ENCODE data around the gene PPME1.

Gene PPME1

GRCh38 chr11:74159642-74160041, 11.4 kb upstream of the PPME1 start:
- DNase-seq (ENCODE audit: low read depth, low spot score): no peak

- DNase-seq (ENCODE audit: low read depth, low spot score): no peak
Observed at GRCh38 chr11:74162681-74163467, 8.2 kb upstream of the PPME1 start.

DNA sequence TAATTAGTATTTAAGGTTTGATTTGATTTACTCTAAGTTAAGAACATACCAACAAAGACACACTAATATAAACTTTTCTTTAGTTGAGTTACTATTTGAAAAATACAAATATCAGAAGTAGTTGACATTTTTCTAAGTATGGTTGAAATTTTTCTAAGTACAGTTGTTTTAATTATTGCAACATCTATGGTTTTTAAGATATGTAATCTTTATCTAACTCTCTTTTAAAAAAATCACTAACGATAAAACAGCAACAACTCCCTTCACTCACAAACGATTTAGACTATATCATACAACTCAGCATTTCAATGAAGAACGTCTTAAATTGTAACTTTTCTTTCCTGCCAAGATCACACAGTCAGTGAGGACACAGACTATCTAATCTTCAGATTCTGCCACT, 2.3 kb upstream of the PPME1 start:
- no peak for DNase-seq (ENCODE audit: low read depth, low spot score)

DNA sequence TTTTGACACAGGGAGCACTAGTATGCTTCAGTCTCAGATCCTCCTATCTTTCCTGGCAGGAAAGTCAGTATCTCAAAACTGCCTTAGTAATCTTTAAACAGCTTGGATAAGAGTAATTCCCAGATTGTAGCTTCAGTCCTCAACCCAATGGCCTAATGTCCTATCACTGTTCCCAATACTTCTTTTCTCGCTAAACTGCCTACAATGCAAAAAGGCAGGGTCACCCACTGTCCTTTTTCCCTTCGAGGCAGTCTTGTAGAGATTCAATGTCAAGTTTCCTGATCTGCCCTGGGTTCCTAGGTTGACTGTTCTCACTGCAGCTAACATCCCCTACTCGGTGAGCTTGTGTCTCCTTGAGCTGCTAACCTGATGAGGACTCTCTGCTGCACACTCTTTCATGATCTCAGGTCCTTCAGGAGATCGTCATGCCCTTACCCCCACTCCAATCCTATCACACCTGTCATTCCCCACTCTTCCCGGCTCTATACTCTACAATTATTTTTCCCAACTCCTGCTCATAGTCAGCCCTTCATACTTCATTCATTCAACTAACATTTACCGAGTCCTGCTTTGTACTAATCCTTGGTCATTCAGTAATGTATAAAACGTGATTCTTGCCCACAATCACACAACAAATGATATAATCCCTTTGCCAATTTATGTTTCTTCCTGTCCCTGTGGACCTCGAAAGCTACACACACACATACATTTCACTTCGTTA, 1.2 kb upstream of the PPME1 start:
- no peak for DNase-seq (ENCODE audit: low read depth, low spot score)

DNA sequence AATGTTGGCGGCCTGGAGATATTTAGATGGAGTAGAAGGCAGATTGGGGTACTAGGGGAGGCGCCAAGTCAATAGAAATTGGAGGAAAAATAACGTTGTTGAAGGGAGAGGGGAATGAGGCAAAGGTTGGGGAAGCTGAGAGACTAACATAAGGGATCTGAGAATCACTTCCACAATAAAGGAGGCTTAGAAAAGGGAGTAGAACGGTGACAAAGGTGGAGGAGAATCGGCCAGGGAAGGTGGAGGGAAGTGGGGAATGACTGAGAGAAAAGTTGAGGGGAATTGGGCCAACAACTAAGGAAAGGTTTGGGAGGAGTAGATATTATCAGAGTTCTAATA, 510 bp downstream of the PPME1 start:
- no peak for DNase-seq (ENCODE audit: low read depth, low spot score)

DNA sequence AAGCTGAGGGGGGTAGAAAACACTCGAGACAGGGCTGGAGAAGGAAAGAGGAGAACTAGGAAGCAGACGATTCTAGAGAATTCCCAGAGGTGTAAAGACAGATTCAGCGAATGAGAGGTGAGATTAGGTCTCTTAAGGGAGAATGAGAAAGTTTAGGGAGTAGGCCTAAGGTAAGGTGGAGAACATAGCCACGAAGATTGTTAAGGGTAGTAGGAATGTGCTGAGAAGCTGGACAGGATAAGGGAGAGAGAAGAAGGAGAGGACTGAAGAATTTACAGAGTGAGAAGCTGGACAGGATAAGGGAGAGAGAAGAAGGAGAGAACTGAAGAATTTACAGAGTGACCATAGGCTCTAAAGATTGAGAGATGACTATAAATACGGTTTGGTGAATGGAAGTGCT, 908 bp downstream of the PPME1 start:
- DNase-seq (ENCODE audit: low read depth, low spot score): peak; percentile 6

DNA sequence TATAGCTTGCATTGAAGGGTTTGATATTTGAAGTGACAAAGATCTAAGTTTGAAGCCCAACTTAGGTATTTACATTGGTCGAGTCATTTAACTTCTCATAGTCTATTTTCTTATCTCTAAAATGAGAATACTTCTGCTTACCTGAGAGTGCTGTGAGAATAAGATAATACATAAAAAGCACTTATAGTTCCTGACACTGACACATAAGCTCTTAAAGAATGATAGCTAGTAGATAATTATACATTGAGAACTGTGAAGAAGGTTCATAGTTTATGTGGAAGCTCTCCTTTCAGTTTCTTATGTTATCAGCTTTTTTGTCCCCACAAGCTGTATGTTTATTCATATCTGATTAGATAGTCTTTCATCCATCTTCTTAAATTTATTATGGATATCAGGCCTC, 4.8 kb downstream of the PPME1 start:
- no peak for DNase-seq (ENCODE audit: low read depth, low spot score)

GRCh38 chr11:74179234-74180052, 8.4 kb downstream of the PPME1 start:
- DNase-seq (ENCODE audit: low read depth, low spot score): no peak

- DNase-seq (ENCODE audit: low read depth, low spot score): no peak
Observed at GRCh38 chr11:74182635-74183034, 11.5 kb downstream of the PPME1 start.

- no peak for DNase-seq (ENCODE audit: low read depth, low spot score)
Observed at GRCh38 chr11:74185285-74185684, 14.2 kb downstream of the PPME1 start.

- DNase-seq (ENCODE audit: low read depth, low spot score): no peak
Observed at GRCh38 chr11:74185695-74186094, 14.6 kb downstream of the PPME1 start.

DNA sequence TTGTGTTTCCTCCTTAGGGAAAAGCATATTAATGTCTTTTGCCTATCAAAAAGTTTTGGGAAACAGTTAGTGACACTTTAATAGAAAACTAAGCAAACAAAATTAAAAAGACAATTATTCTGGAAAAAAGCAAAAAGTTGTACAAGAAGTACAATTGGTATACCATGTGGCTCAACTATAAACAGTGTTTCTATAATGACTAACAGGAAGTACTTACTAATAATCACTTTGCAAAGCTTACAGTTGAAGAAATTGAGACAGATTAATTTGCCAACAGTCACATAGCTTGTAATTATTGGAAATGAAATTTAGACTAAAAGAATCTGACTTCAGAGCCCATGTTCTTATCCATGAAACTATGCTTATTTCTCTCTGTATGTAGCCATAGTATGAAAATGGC, 24.7 kb downstream of the PPME1 start:
- no peak for DNase-seq (ENCODE audit: low read depth, low spot score)

DNA sequence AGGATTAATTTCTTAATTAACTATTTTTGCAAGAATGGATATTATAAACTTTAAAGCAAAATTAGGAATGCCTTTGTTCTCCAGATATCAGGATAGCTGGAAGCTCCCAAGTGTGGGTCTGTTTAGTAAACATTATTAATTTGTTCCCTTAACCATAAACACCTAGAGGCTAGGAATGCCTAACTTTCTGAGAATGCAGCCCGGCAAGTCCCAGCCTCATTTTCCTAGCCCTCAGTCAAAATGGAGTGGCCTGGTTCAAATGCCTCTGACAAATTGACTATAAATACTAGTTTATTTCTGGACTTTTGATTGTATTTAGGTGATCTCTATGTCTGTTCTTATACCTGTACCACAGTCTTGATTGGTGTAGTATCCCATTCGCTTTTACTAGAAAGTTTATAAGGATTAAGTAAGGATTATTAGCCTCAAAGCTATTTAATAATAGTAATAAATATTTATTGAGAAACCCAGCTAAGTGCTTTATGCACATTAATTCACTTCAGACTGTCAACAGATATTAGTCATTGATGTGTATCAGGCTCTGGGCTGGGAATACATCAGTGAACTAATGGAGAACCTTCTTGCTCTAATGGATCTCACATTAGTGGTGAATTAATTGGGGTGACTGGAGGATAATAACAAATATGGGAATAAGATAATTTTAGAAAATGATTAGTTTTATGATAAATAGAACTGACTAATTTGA, 25.8 kb downstream of the PPME1 start:
- peak; percentile 68 for DNase-seq (ENCODE audit: low read depth, low spot score)

- no peak for DNase-seq (ENCODE audit: low read depth, low spot score)
Observed at GRCh38 chr11:74203966-74204365, 32.9 kb downstream of the PPME1 start.

GRCh38 chr11:74204701-74205100, 33.6 kb downstream of the PPME1 start:
- DNase-seq (ENCODE audit: low read depth, low spot score): no peak

DNA sequence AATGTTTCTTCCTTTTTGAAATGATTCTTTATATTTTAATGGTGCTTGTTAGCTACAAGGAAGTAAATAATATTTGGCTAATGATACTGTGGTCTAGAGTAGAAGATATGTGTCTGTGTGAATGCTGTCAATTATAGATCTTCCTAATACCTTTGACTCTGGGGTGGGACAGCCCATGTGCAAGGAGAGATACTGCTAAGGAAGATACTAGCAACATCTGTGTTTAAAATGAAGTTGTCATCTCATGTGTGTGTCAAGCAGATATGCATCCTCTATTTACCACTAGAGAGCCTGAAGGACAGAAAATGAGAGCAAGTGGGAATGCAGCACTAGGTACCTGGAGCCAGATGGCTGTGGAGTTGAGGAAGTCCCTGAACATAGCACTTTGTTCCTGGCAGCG, 34.1 kb downstream of the PPME1 start:
- DNase-seq (ENCODE audit: low read depth, low spot score): no peak

- no peak for DNase-seq (ENCODE audit: low read depth, low spot score)
Observed at GRCh38 chr11:74206746-74207145, 35.7 kb downstream of the PPME1 start.

GRCh38 chr11:74208507-74208906, 37.4 kb downstream of the PPME1 start:
- no peak for DNase-seq (ENCODE audit: low read depth, low spot score)

DNA sequence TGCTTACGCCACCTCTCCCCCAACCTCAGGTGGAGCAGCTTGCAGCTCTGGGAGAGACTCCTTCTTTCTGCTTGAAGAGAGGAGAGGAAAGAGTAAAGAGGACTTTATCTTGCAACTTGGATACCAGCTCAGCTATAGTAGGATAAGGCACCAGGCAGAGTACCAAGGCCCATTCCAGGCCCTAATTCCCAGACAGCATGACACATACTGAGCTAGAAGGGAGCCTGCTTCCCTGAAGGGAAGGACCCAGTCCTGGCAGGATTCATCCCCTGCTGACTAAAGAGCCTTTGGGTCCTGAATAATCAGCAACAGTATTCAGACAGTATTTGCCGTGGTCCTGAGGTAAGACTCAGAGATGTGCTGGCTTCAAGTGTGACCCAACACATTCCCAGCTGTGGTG, 41.4 kb downstream of the PPME1 start:
- no peak for DNase-seq (ENCODE audit: low read depth, low spot score)

DNA sequence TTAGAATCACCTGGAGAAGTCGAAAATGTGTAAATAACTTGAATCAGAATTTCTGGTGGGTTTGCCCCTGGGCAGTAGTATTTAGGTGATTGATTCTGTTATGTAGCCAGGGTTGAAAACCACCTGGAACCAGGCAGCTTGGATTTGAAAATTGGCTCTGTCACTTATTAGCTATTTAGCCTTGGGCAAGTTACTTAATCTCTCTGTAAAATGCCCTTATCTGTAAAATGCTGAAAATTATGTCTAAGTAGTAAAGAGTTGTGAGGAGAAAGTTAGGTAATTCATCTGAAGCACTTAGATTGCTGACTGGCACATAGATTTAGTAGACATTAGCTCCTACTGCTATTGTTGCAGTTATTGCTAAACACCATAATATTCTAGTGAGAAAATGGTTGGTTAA, 49.3 kb downstream of the PPME1 start:
- no peak for DNase-seq (ENCODE audit: low read depth, low spot score)

- DNase-seq (ENCODE audit: low read depth, low spot score): no peak
Observed at GRCh38 chr11:74221816-74222215, 50.7 kb downstream of the PPME1 start.

GRCh38 chr11:74225565-74225964, 54.5 kb downstream of the PPME1 start:
- no peak for DNase-seq (ENCODE audit: low read depth, low spot score)
